MM.1S (cell line): ENCODE results near the gene CTNNA2.

Source experiments
- DNase-seq: peaks from one replicate; pipeline ENCODE4 v3.0.0-alpha.2; 2015
- H2AFZ ChIP-seq: fragments of 300-600 bp; sonication (generic); 2 replicates; pipeline ENCODE4 v1.6.0; 2016; ENCODE audit warnings: antibody characterized with exemption, low read length
- H3F3A ChIP-seq: fragments of 300-600 bp; sonication (generic); 2 replicates; pipeline ENCODE4 v1.6.1; 2016; ENCODE audit warnings: mild to moderate bottlenecking, antibody characterized with exemption, low read length, moderate library complexity, mixed read lengths; ENCODE audit not compliant: insufficient read depth
- H3K27ac ChIP-seq: fragments of 300-600 bp; sonication (generic); 2 replicates; pipeline ENCODE4 v1.5.1; 2016; ENCODE audit warnings: mild to moderate bottlenecking, low read length
- H3K27me3 ChIP-seq: fragments of 300-600 bp; sonication (generic); replicated peaks from 2 replicates; pipeline ENCODE4 v1.6.0; 2016; ENCODE audit warnings: low read length; ENCODE audit not compliant: insufficient read depth
- H3K36me3 ChIP-seq: fragments of 300-600 bp; sonication (generic); replicated peaks from 2 replicates; pipeline ENCODE4 v1.6.1; 2016; ENCODE audit warnings: mild to moderate bottlenecking, low read length, mixed read lengths; ENCODE audit not compliant: insufficient read depth
- H3K4me1 ChIP-seq: fragments of 300-600 bp; sonication (generic); 2 replicates; pipeline ENCODE4 v1.6.1; 2016; ENCODE audit warnings: low read length, mixed read lengths
- H3K4me2 ChIP-seq: fragments of 300-600 bp; sonication (generic); 2 replicates; pipeline ENCODE4 v1.6.0; 2016; ENCODE audit warnings: low read depth, low read length
- H3K4me3 ChIP-seq: fragments of 300-600 bp; sonication (generic); 2 replicates; pipeline ENCODE4 v1.5.1; 2016; ENCODE audit warnings: low read length, mixed read lengths
- H3K79me2 ChIP-seq: fragments of 300-600 bp; sonication (generic); 2 replicates; pipeline ENCODE4 v1.6.1; 2016; ENCODE audit warnings: mixed run types, low read length, mixed read lengths
- H3K9ac ChIP-seq: fragments of 300-600 bp; sonication (generic); 2 replicates; pipeline ENCODE4 v1.6.1; 2016; ENCODE audit warnings: low read length, mixed read lengths
- H3K9me2 ChIP-seq: fragments of 300-600 bp; sonication (generic); replicated peaks from 2 replicates; pipeline ENCODE4 v1.6.1; 2016; ENCODE audit warnings: mild to moderate bottlenecking, low read length, mixed read lengths; ENCODE audit not compliant: insufficient read depth
- H3K9me3 ChIP-seq: fragments of 300-600 bp; sonication (generic); replicated peaks from 2 replicates; pipeline ENCODE4 v1.6.1; 2016; ENCODE audit warnings: mild to moderate bottlenecking, low read length, mixed read lengths; ENCODE audit not compliant: insufficient read depth
- H4K20me1 ChIP-seq: fragments of 300-600 bp; sonication (generic); 2 replicates; pipeline ENCODE4 v1.6.1; 2016; ENCODE audit warnings: mild to moderate bottlenecking, low read length, moderate library complexity, mixed read lengths; ENCODE audit not compliant: insufficient read depth
- EZH2 ChIP-seq: fragments of 300-600 bp; sonication (generic); optimal IDR thresholded peaks from 2 replicates; pipeline ENCODE3; 2017; ENCODE audit warnings: low read depth, mild to moderate bottlenecking, antibody characterized with exemption, low read length, mixed read lengths
- EZH2phosphoT487 ChIP-seq: fragments of 300-600 bp; sonication (generic); IDR thresholded peaks from 2 replicates; pipeline ENCODE4 v1.6.1; 2018; ENCODE audit warnings: antibody characterized with exemption, low read length
- TF ChIP-seq, protein P1 (sequence below): fragments of 300-600 bp; sonication (generic); IDR thresholded peaks from 2 replicates; pipeline ENCODE4 v1.5.1; 2016; ENCODE audit warnings: antibody characterized with exemption, low read length, mixed read lengths

CTNNA2 gene

DNA sequence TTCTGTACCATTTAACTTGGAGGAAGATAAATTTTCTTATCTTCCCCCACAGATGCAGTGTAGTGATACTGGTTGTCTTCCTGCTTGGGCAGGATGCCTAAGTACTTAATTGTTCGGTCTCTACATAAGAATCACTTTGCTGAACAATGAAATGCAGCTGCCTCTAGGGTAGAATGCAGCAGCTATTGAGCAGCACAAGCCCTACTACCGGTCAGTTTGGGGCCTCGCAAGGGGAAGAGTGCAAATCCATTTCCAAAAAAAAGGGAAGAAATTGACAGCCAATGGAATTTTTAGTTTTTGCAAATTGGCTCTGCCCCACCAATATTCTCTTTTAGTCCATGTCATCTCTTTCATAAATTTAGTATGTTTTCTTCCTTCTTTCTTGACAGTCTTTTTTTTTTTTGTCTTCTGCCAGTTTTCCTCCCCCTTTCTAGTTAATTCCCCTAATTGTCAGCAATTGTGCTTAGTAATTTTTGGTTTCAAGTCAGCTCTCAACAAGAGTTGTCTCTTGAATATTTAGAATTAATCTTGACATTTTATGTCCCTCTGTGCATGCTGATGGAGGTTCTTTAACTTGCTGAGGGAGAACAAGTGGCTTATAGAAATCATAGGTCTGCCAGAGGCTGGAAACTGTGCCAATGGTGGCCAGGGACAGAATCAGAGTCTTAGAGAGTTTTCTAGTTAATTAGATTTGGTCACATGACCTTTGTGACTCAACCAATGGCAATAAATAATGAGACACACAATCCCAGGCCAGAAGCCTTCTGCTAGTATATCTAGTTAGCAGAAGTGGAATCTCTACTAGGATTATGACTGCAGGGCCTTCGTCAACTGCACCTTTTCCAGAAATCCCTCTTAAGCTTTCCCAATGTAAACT, 270.0 kb downstream of the CTNNA2 start:
- Histone ChIP-seq H3K4me3 (no peak overlapping the region), H2AFZ (no peak overlapping the region), H3K27ac (no peak overlapping the region), H3K27me3 (no peaks in the 10 kb centered on the region), H3K4me2 (no peak overlapping the region), H3F3A (no peaks in the 10 kb centered on the region), H3K4me1 (no peaks in the 10 kb centered on the region), H4K20me1 (no peaks in the 10 kb centered on the region), H3K9me2 (no peaks in the 10 kb centered on the region), H3K36me3 (no peaks in the 10 kb centered on the region), H3K9ac (no peak overlapping the region), H3K9me3 (0 out of 2 replicates have a peak, but pooled peaks cover 3% of the 10 kb centered on the region), H3K79me2 (no peaks in the 10 kb centered on the region)
- DNase-seq, result no peak
- TF ChIP-seq, protein P1, sequence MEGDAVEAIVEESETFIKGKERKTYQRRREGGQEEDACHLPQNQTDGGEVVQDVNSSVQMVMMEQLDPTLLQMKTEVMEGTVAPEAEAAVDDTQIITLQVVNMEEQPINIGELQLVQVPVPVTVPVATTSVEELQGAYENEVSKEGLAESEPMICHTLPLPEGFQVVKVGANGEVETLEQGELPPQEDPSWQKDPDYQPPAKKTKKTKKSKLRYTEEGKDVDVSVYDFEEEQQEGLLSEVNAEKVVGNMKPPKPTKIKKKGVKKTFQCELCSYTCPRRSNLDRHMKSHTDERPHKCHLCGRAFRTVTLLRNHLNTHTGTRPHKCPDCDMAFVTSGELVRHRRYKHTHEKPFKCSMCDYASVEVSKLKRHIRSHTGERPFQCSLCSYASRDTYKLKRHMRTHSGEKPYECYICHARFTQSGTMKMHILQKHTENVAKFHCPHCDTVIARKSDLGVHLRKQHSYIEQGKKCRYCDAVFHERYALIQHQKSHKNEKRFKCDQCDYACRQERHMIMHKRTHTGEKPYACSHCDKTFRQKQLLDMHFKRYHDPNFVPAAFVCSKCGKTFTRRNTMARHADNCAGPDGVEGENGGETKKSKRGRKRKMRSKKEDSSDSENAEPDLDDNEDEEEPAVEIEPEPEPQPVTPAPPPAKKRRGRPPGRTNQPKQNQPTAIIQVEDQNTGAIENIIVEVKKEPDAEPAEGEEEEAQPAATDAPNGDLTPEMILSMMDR, result no peak
- TF ChIP-seq EZH2phosphoT487 (no peak), EZH2 (no peak)

DNA sequence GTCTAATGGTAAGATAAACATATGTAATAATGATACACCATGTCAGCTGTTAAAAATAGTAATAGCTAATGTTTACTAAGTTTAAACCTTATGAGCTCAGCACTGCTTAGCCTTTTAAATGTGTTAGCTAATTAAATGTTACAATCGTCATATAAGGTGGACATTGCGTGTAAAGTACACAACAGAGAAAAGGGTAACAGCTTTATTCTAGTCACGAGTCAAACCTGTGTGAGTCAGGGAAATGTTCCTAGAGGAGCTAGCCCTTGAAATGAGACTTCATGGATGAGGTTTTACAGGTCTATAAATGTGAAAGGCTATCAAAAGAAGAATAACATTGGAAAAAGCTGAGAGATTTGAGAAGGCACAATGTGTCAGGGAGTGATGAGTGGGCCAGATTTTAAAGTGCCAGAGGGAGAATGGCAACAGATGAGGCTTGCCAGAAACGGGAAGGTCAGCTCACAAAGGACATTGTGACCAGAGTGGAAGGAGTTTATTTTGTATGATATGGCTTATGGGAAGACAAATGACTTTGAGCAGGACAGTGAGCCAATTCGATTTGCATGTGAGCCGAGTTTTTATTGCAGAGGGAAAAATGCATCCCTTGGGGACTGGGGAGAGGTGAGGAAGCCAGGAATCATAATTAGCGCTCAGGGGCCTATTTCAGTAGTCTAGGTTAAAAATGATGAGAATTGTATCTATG, 276.3 kb downstream of the CTNNA2 start:
- H3K36me3 ChIP-seq, result no peaks in the 10 kb centered on the region
- H3K4me1 ChIP-seq, result no peaks in the 10 kb centered on the region

DNA sequence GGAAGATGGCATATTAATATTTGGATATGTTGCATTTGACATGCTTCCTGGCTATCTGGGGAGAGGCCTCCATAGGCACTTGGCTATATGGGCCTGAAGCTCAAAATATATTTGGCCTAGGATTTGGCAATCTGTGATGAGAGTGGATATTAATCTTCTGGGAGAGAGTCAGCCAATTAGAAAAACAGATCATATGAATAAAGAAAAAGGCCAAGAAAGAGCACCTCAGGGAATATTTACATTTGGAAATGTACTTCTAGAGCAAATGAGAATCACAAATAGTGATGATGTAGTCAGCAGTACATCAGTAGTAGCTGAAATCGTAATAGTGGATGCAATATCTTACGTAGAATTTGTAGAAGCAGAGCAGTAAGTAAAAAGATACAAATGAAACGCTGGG, 277.0 kb downstream of the CTNNA2 start:
- Histone ChIP-seq H3K27me3 (no peaks in the 10 kb centered on the region), H3F3A (no peaks in the 10 kb centered on the region), H2AFZ (no peak overlapping the region), H3K9ac (no peak overlapping the region), H3K9me2 (no peaks in the 10 kb centered on the region), H3K79me2 (no peaks in the 10 kb centered on the region), H3K4me1 (no peaks in the 10 kb centered on the region), H3K4me3 (no peak overlapping the region), H3K4me2 (no peak overlapping the region), H4K20me1 (no peaks in the 10 kb centered on the region), H3K9me3 (no peaks in the 10 kb centered on the region), H3K36me3 (no peaks in the 10 kb centered on the region), H3K27ac (no peak overlapping the region)
- no peak for DNase-seq
- TF ChIP-seq, protein P1, result no peak
- TF ChIP-seq EZH2, result no peak

More for the DNA sequence above, 276.3 kb downstream of the CTNNA2 start:
- Histone ChIP-seq H3F3A (no peaks in the 10 kb centered on the region), H3K9me3 (no peaks in the 10 kb centered on the region), H4K20me1 (no peaks in the 10 kb centered on the region), H2AFZ (no peak overlapping the region), H3K27ac (no peak overlapping the region), H3K9ac (no peak overlapping the region), H3K9me2 (no peaks in the 10 kb centered on the region), H3K4me3 (no peak overlapping the region), H3K27me3 (no peaks in the 10 kb centered on the region), H3K79me2 (no peaks in the 10 kb centered on the region), H3K4me2 (no peak overlapping the region)
- DNase-seq, result no peak
- no peak for TF ChIP-seq EZH2phosphoT487

DNA sequence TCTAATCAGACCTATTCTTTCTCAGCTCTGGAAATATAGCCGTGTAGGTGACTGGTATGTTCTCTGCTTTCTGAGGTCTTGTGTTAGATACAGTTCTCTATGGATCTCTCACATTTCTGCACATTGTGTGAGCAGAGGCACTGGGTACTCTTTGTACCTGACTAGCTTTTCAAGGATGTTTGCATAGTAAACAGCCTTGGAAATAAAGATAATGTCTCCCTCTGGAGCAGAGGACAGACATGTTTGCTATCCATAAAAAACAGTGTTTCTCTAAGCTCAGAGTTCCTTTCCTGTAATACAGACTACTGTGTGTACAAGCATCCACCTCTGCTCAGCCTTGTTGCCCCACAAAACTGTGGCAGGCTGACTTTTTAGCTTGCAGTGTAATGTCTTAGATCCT, 279.2 kb downstream of the CTNNA2 start:
- DNase-seq, result no peak

More for the DNA sequence above, 279.2 kb downstream of the CTNNA2 start:
- H3K79me2 ChIP-seq, result no peaks in the 10 kb centered on the region
- no peaks in the 10 kb centered on the region for H3K9me3 ChIP-seq
- H3K9ac ChIP-seq, result no peak overlapping the region
- H4K20me1 ChIP-seq, result no peaks in the 10 kb centered on the region
- no peak overlapping the region for H3K4me3 ChIP-seq
- H3K4me2 ChIP-seq, result no peak overlapping the region
- H3K27ac ChIP-seq, result no peak overlapping the region
- no peaks in the 10 kb centered on the region for H3K4me1 ChIP-seq
- no peaks in the 10 kb centered on the region for H3K27me3 ChIP-seq
- no peaks in the 10 kb centered on the region for H3K9me2 ChIP-seq
- H2AFZ ChIP-seq, result no peak overlapping the region
- TF ChIP-seq, protein P1, result no peak
- no peak for TF ChIP-seq EZH2
- no peak for TF ChIP-seq EZH2phosphoT487
- H3F3A ChIP-seq, result no peaks in the 10 kb centered on the region
- H3K36me3 ChIP-seq, result no peaks in the 10 kb centered on the region
